Measurements from ENCODE around the gene LMF1.

DNA sequence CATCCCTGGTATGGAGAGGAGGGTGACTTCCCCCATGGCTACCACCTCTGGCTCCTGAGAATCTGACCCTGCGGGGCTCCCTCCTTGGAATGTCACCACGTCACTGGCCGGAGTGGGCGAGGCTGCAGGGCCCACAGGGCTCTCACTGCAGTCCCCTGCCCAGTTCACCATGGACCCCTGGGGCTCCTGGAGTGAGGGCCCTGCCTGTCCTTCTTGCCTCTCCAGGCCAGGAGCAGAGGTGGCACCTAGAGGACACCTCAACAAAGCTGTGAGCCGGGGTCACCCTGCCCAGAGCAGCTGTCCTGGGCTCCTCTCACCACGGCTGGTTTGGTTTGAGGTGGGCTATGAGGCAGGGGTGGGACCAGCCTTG is 102.4 kb downstream of the LMF1 start:
- TF ChIP-seq CTCF (IDR thresholded peaks at IDR 0.05; ENCODE audit: insufficient read depth, low read length, poor library complexity, severe bottlenecking) (no peak), EZH2phosphoT487 (conservative IDR thresholded peaks at IDR 0.05; ENCODE audit: low read length) (no peak)

All from SU-DHL-6 (cell line).